ENCODE measurements around the gene ST6GALNAC6. TPM values are rescaled to one million over a fixed set of nuclear protein-coding genes. Genes with fewer than 3 reads are reported as not detected.

The ST6GALNAC6 gene
- total RNA-seq, 1 donor from 2014 or later, result 14.3 TPM

- H3K79me2 ChIP-seq (ENCODE audit: low read depth), result no peaks in the 10 kb centered on the region
- no peak overlapping the region for H3K4me3 Mint-ChIP-seq
- peaks cover 3% of the 10 kb centered on the region for H3K36me3 Mint-ChIP-seq
- no peaks in the 10 kb centered on the region for H3K4me1 ChIP-seq
- H3K27ac Mint-ChIP-seq, result no peak overlapping the region
- peaks cover 8% of the 10 kb centered on the region for H3K27me3 Mint-ChIP-seq (ENCODE audit: insufficient read depth, low read depth)
- TF ChIP-seq EZH2 (IDR thresholded peaks at IDR 0.05) (no peak), EZH2phosphoT487 (IDR thresholded peaks at IDR 0.05) (no peak), CTCF (IDR thresholded peaks at IDR 0.05) (no peak)
- no peaks in the 10 kb centered on the region for H4K20me1 ChIP-seq (ENCODE audit: low read depth)
- H3K9me3 Mint-ChIP-seq, result no peaks in the 10 kb centered on the region
- no peak overlapping the region for H3K4me3 ChIP-seq
- no peaks in the 10 kb centered on the region for H3K9me3 ChIP-seq (ENCODE audit: low read depth)
- H3K27me3 ChIP-seq, result no peaks in the 10 kb centered on the region
- H3K36me3 ChIP-seq, result no peaks in the 10 kb centered on the region
- H3K9ac ChIP-seq, result no peak overlapping the region
- no peaks in the 10 kb centered on the region for H3F3A ChIP-seq (ENCODE audit: low read depth)
- H2AFZ ChIP-seq (replicated peaks), result no peak overlapping the region
- DNase-seq (ENCODE audit: low spot score), result peak; percentile 37
- no peak overlapping the region for H3K27ac ChIP-seq
- H3K4me1 Mint-ChIP-seq, result peaks cover 44% of the 10 kb centered on the region
- no peak overlapping the region for H3K4me2 ChIP-seq
Measured at GRCh38 chr9:127867356-127868277, 31.8 kb downstream of the ST6GALNAC6 start.

- Mint-ChIP-seq H3K9me3 (no peaks in the 10 kb centered on the region), H3K4me3 (no peak overlapping the region), H3K27me3 (ENCODE audit: insufficient read depth, low read depth) (peaks cover 4% of the 10 kb centered on the region), H3K27ac (no peak overlapping the region), H3K4me1 (peaks cover 34% of the 10 kb centered on the region), H3K36me3 (peaks cover 3% of the 10 kb centered on the region)
- H3K4me3 ChIP-seq, result no peak overlapping the region
- H3K4me1 ChIP-seq, result no peaks in the 10 kb centered on the region
- no peak overlapping the region for H3K4me2 ChIP-seq
- no peaks in the 10 kb centered on the region for H3K9me3 ChIP-seq (ENCODE audit: low read depth)
- no peaks in the 10 kb centered on the region for H4K20me1 ChIP-seq (ENCODE audit: low read depth)
- no peaks in the 10 kb centered on the region for H3K36me3 ChIP-seq
- H3K79me2 ChIP-seq (ENCODE audit: low read depth), result no peaks in the 10 kb centered on the region
- no peak overlapping the region for H3K27ac ChIP-seq
- H2AFZ ChIP-seq (replicated peaks), result no peak overlapping the region
- DNase-seq (ENCODE audit: low spot score), result no peak
- no peaks in the 10 kb centered on the region for H3F3A ChIP-seq (ENCODE audit: low read depth)
- no peaks in the 10 kb centered on the region for H3K27me3 ChIP-seq
- no peak overlapping the region for H3K9ac ChIP-seq
- TF ChIP-seq CTCF (IDR thresholded peaks at IDR 0.05), result no peak
- TF ChIP-seq EZH2phosphoT487 (IDR thresholded peaks at IDR 0.05), result no peak
Measured at GRCh38 chr9:127866535-127866934, 32.9 kb downstream of the ST6GALNAC6 start.

- H3K36me3 ChIP-seq, result no peaks in the 10 kb centered on the region
- H3K9ac ChIP-seq, result no peak overlapping the region
- DNase-seq (ENCODE audit: low spot score), result no peak
- no peaks in the 10 kb centered on the region for H3K79me2 ChIP-seq (ENCODE audit: low read depth)
- H3K4me3 Mint-ChIP-seq, result peak overlapping the region; percentile 14
- H3K36me3 Mint-ChIP-seq, result peaks cover 3% of the 10 kb centered on the region
- H2AFZ ChIP-seq (replicated peaks), result no peak overlapping the region
- H3K27me3 Mint-ChIP-seq (ENCODE audit: insufficient read depth, low read depth), result peaks cover 2% of the 10 kb centered on the region
- no peaks in the 10 kb centered on the region for H3K9me3 ChIP-seq (ENCODE audit: low read depth)
- peaks cover 30% of the 10 kb centered on the region for H3K4me1 Mint-ChIP-seq
- H3K4me1 ChIP-seq, result no peaks in the 10 kb centered on the region
- H3K27me3 ChIP-seq, result no peaks in the 10 kb centered on the region
- H3K4me3 ChIP-seq, result no peak overlapping the region
- no peaks in the 10 kb centered on the region for H3F3A ChIP-seq (ENCODE audit: low read depth)
- no peak overlapping the region for H3K27ac ChIP-seq
- H3K9me3 Mint-ChIP-seq, result no peaks in the 10 kb centered on the region
- H3K4me2 ChIP-seq, result no peak overlapping the region
- peak overlapping the region; percentile 1 for H3K27ac Mint-ChIP-seq
- H4K20me1 ChIP-seq (ENCODE audit: low read depth), result no peaks in the 10 kb centered on the region
- no peak for TF ChIP-seq EZH2phosphoT487 (IDR thresholded peaks at IDR 0.05)
- TF ChIP-seq EZH2 (IDR thresholded peaks at IDR 0.05), result no peak
- TF ChIP-seq CTCF (IDR thresholded peaks at IDR 0.05), result no peak
Measured at GRCh38 chr9:127865645-127866464, 33.5 kb downstream of the ST6GALNAC6 start.

Measured in neural progenitor cell (in vitro differentiated cells).